Measurements from ENCODE around the gene PPP3R1. TPM values are rescaled to one million over a fixed set of nuclear protein-coding genes. Genes with fewer than 3 reads are reported as not detected.

Gene PPP3R1
- total RNA-seq, 1 experiment from 2014 or later: 74.2 TPM

- H3K4me2 ChIP-seq (ENCODE audit: insufficient read depth, insufficient read length, low read length): no peak overlapping the region
- peaks cover 2% of the 10 kb centered on the region for H4K20me1 ChIP-seq (ENCODE audit: control insufficient read depth, insufficient read depth, insufficient read length)
- TF ChIP-seq, protein P1, sequence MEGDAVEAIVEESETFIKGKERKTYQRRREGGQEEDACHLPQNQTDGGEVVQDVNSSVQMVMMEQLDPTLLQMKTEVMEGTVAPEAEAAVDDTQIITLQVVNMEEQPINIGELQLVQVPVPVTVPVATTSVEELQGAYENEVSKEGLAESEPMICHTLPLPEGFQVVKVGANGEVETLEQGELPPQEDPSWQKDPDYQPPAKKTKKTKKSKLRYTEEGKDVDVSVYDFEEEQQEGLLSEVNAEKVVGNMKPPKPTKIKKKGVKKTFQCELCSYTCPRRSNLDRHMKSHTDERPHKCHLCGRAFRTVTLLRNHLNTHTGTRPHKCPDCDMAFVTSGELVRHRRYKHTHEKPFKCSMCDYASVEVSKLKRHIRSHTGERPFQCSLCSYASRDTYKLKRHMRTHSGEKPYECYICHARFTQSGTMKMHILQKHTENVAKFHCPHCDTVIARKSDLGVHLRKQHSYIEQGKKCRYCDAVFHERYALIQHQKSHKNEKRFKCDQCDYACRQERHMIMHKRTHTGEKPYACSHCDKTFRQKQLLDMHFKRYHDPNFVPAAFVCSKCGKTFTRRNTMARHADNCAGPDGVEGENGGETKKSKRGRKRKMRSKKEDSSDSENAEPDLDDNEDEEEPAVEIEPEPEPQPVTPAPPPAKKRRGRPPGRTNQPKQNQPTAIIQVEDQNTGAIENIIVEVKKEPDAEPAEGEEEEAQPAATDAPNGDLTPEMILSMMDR (conservative IDR thresholded peaks at IDR 0.05): peak; percentile 38; the same call in 1 of the 3 replicates
- no peak overlapping the region for H3K27ac ChIP-seq (ENCODE audit: insufficient read length, low read depth, low read length)
- no peaks in the 10 kb centered on the region for H3K79me2 ChIP-seq (ENCODE audit: insufficient read depth, low read length)
- no CpG with 5 or more reads among the region's 4 CpGs for WGBS (ENCODE audit: extremely low coverage, insufficient read length, low lambda C conversion rate)
- no peaks in the 10 kb centered on the region for H3K27me3 ChIP-seq (ENCODE audit: insufficient read depth, low read length)
- no peak overlapping the region for H2BK15ac ChIP-seq (ENCODE audit: low read depth, low read length)
- no peak overlapping the region for H2AK5ac ChIP-seq (ENCODE audit: insufficient read length, low read length)
- Mint-ChIP-seq H3K27me3 (ENCODE audit: low read depth) (no peaks in the 10 kb centered on the region), H3K4me1 (no peaks in the 10 kb centered on the region), H3K4me3 (no peak overlapping the region), H3K27ac (no peak overlapping the region), H3K9me3 (no peaks in the 10 kb centered on the region), H3K36me3 (ENCODE audit: insufficient read depth in 1 of 3, low read depth in 3 of 3) (peaks cover 16 to 58% (median 36%) of the 10 kb centered on the region in 3 experiments; a peak in 6 of 7 replicates)
- no peaks in the 10 kb centered on the region for H3K9me3 ChIP-seq (ENCODE audit: control insufficient read depth, low read depth, low read length)
- no peak overlapping the region for H4K91ac ChIP-seq (ENCODE audit: insufficient read length, low read depth, low read length)
- H3K23me2 ChIP-seq (ENCODE audit: insufficient read length, low read depth, low read length, poor library complexity, severe bottlenecking): no peaks in the 10 kb centered on the region
- H2AFZ ChIP-seq (ENCODE audit: low read length): no peak overlapping the region
- H2BK5ac ChIP-seq (ENCODE audit: insufficient read length, low read length): no peak overlapping the region
- H3K4ac ChIP-seq (ENCODE audit: low read depth, low read length): no peak overlapping the region
- no peak overlapping the region for H3K23ac ChIP-seq (ENCODE audit: insufficient read length, low read depth, low read length)
- no peak overlapping the region for H3K9ac ChIP-seq (ENCODE audit: extremely low read depth, insufficient read length, low read length)
- no peak for DNase-seq
- no peaks in the 10 kb centered on the region for H3K79me1 ChIP-seq (ENCODE audit: insufficient read depth, low read depth, low read length, poor library complexity, severe bottlenecking)
- H2BK120ac ChIP-seq (ENCODE audit: low read depth, low read length, poor library complexity, severe bottlenecking): no peak overlapping the region
- H3K56ac ChIP-seq (ENCODE audit: insufficient read length, low read depth, low read length): no peak overlapping the region
- no peak overlapping the region for H2BK20ac ChIP-seq (ENCODE audit: low read depth, low read length, poor library complexity, severe bottlenecking)
- no peak overlapping the region for H2BK12ac ChIP-seq (ENCODE audit: insufficient read length, low read depth, low read length)
- no peak overlapping the region for H3K14ac ChIP-seq (ENCODE audit: insufficient read depth, low read length)
- H4K5ac ChIP-seq (ENCODE audit: insufficient read length, low read depth, low read length): no peak overlapping the region
- H3K4me1 ChIP-seq (ENCODE audit: insufficient read depth, low read length): no peaks in the 10 kb centered on the region
- no peak overlapping the region for H4K8ac ChIP-seq (replicated peaks; ENCODE audit: insufficient read length, low read depth, low read length)
- no peak overlapping the region for H3K18ac ChIP-seq (ENCODE audit: insufficient read length, low read depth, low read length)
- H3T11ph ChIP-seq (ENCODE audit: low read length): no peak overlapping the region
These were observed 83.0 kb downstream of the PPP3R1 start for GRCh38 chr2:68169308-68169707.

Measured in H9 (cell line).